Fibroblast of lung (primary cell): ENCODE measurements around the gene RAPGEF4. TPM values are rescaled to one million over a fixed set of nuclear protein-coding genes. Genes with fewer than 3 reads are reported as not detected.

Source experiments
- DNase-seq, 2 donors: peaks; one replicate each; pipeline versions ENCODE4 v3.0.0 to v3.0.0-alpha.2; 2010; ENCODE audit warnings: low read depth in 2 of 2
- H2AFZ ChIP-seq: 2 replicates; pipeline ENCODE4 v1.5.1; 2012; ENCODE audit warnings: low read length, control low read depth, inconsistent platforms
- H3K27ac ChIP-seq: 2 replicates; pipeline ENCODE4 v1.5.1; 2011; ENCODE audit warnings: low read length, control low read depth; ENCODE audit not compliant: insufficient read depth
- H3K27me3 ChIP-seq: 2 replicates; pipeline ENCODE4 v1.5.1; 2011; ENCODE audit warnings: mild to moderate bottlenecking, low read length; ENCODE audit not compliant: control insufficient read depth, insufficient read depth
- H3K36me3 ChIP-seq: 2 replicates; pipeline ENCODE4 v1.5.1; 2011; ENCODE audit warnings: low read length; ENCODE audit not compliant: control insufficient read depth, insufficient read depth
- H3K4me1 ChIP-seq: 2 replicates; pipeline ENCODE4 v1.5.1; 2011; ENCODE audit warnings: low read length; ENCODE audit not compliant: control insufficient read depth, insufficient read depth; ENCODE audit errors: extremely low read depth
- H3K4me2 ChIP-seq: 2 replicates; pipeline ENCODE4 v1.5.1; 2011; ENCODE audit warnings: low read length, control low read depth; ENCODE audit not compliant: insufficient read depth; ENCODE audit errors: extremely low read depth
- H3K4me3 ChIP-seq, 4 experiments: fragments of 200-600 bp in 1 of 4; sonication (generic) in 1 of 4; replicated peaks in 1 of 4; 2 replicates each; pipeline ENCODE4 v1.5.1; 2011 to 2016; ENCODE audit warnings: low read length in 4 of 4, low read depth in 3 of 4, mild to moderate bottlenecking in 3 of 4, control low read depth in 2 of 4, inconsistent platforms in 1 of 4, mixed read lengths in 1 of 4; ENCODE audit not compliant: insufficient read depth in 1 of 4; ENCODE audit errors: control extremely low read depth in 1 of 4
- H3K79me2 ChIP-seq: 2 replicates; pipeline ENCODE4 v1.5.1; 2012; ENCODE audit warnings: mild to moderate bottlenecking, low read length, inconsistent platforms; ENCODE audit not compliant: control insufficient read depth, insufficient read depth
- H3K9ac ChIP-seq: 2 replicates; pipeline ENCODE4 v1.5.1; 2011; ENCODE audit warnings: mild to moderate bottlenecking, low read length, control low read depth; ENCODE audit not compliant: insufficient read depth
- H3K9me3 ChIP-seq: 2 replicates; pipeline ENCODE4 v1.5.1; 2012; ENCODE audit warnings: low read depth, low read length; ENCODE audit not compliant: control insufficient read depth, insufficient read depth
- H4K20me1 ChIP-seq: 2 replicates; pipeline ENCODE4 v1.5.1; 2011; ENCODE audit warnings: low read length; ENCODE audit not compliant: control insufficient read depth, insufficient read depth; ENCODE audit errors: extremely low read depth
- CTCF ChIP-seq, 2 donors: IDR thresholded peaks in 1 of 2; conservative IDR thresholded peaks in 1 of 2; 1 replicate in 1 of 2; 2 replicates in 1 of 2; pipeline ENCODE4 v1.5.1; 2011 to 2012; ENCODE audit warnings: low read length in 2 of 2, control low read depth in 1 of 2, inconsistent platforms in 1 of 2, low read depth in 1 of 2, mild to moderate bottlenecking in 1 of 2
- EZH2 ChIP-seq: IDR thresholded peaks from 2 replicates; pipeline ENCODE4 v1.5.1; 2012; ENCODE audit warnings: low read length, control low read depth, mild to moderate bottlenecking; ENCODE audit errors: missing control alignments
- polyA plus RNA-seq, 2 donors: library from polyadenylated mRNA; depleted of rRNA in 1 of 2; stranded (reverse) in 1 of 2; unstranded in 1 of 2; fragments of >200 nt; gene quantifications; 2 replicates each; pipeline ENCODE4 v1.2.1, GENCODE V29; 2011 to 2012; ENCODE audit warnings: missing spikeins in 1 of 2
- total RNA-seq: library from RNA; depleted of rRNA; stranded (reverse); fragments of >200 nt; gene quantifications from 2 replicates; pipeline ENCODE4 v1.2.1, GENCODE V29; 2014

RAPGEF4 gene
- total and polyA plus RNA-seq, 2 donors (not counting 1 experiment from before 2014, with no cell fraction given) = 0.51 to 3.0 TPM

- H3K36me3 ChIP-seq = peaks cover 2% of the 10 kb centered on the region
- DNase-seq = no peak
- H3K9ac ChIP-seq = no peak overlapping the region
- peaks cover 22% of the 10 kb centered on the region for H3K79me2 ChIP-seq
- peaks cover 13% of the 10 kb centered on the region for H3K4me1 ChIP-seq
- no peak overlapping the region for H3K27ac ChIP-seq
- H3K4me3 ChIP-seq = no peak overlapping the region
- no peak overlapping the region for H2AFZ ChIP-seq
- H4K20me1 ChIP-seq = no peaks in the 10 kb centered on the region
- no peaks in the 10 kb centered on the region for H3K27me3 ChIP-seq
- TF ChIP-seq EZH2 (no peak), CTCF (conservative IDR thresholded peaks at IDR 0.05 in 1 of 2, IDR thresholded peaks at IDR 0.05 in 1 of 2; ENCODE audit: low read depth in 1 of 2, low read length in 2 of 2) (no peak)
- H3K4me2 ChIP-seq = no peak overlapping the region
- H3K9me3 ChIP-seq = no peaks in the 10 kb centered on the region
These were observed 359.1 kb downstream of the RAPGEF4 start for GRCh38 chr2:173094731-173095130.

- Histone ChIP-seq H3K27me3 (no peaks in the 10 kb centered on the region), H3K9ac (no peak overlapping the region), H2AFZ (no peak overlapping the region), H3K36me3 (peaks cover 2% of the 10 kb centered on the region), H3K9me3 (no peaks in the 10 kb centered on the region), H4K20me1 (no peaks in the 10 kb centered on the region), H3K4me3 (no peak overlapping the region), H3K4me1 (peaks cover 12% of the 10 kb centered on the region), H3K79me2 (peaks cover 20% of the 10 kb centered on the region), H3K4me2 (no peak overlapping the region), H3K27ac (no peak overlapping the region)
- TF ChIP-seq CTCF (conservative IDR thresholded peaks at IDR 0.05 in 1 of 2, IDR thresholded peaks at IDR 0.05 in 1 of 2; ENCODE audit: low read depth in 1 of 2, low read length in 2 of 2) (no peak), EZH2 (no peak)
- no peak for DNase-seq
These were observed 359.7 kb downstream of the RAPGEF4 start for GRCh38 chr2:173095356-173095755.

GRCh38 chr2:173099271-173099670 is 363.6 kb downstream of the RAPGEF4 start:
- Histone ChIP-seq H4K20me1 (no peaks in the 10 kb centered on the region), H3K79me2 (peaks cover 7% of the 10 kb centered on the region), H3K4me1 (peaks cover 3% of the 10 kb centered on the region), H3K27me3 (no peaks in the 10 kb centered on the region), H2AFZ (no peak overlapping the region), H3K4me2 (no peak overlapping the region), H3K9me3 (no peaks in the 10 kb centered on the region), H3K9ac (no peak overlapping the region), H3K4me3 (no peak overlapping the region), H3K36me3 (peaks cover 2% of the 10 kb centered on the region), H3K27ac (no peak overlapping the region)
- TF ChIP-seq EZH2 = no peak
- TF ChIP-seq CTCF (conservative IDR thresholded peaks at IDR 0.05 in 1 of 2, IDR thresholded peaks at IDR 0.05 in 1 of 2; ENCODE audit: low read depth in 1 of 2, low read length in 2 of 2) = no peak
- no peak for DNase-seq
